GM19238 (cell line): ENCODE data around the gene AGBL4.

ENCODE experiments used
- DNase-seq: peaks from one replicate; pipeline ENCODE4 v3.0.0; 2011; ENCODE audit warnings: low spot score; ENCODE audit not compliant: insufficient read length

AGBL4 gene

GRCh38 chr1:48667782-48668181 lies 1356.0 kb downstream of the AGBL4 start:
- DNase-seq, result no peak

DNA sequence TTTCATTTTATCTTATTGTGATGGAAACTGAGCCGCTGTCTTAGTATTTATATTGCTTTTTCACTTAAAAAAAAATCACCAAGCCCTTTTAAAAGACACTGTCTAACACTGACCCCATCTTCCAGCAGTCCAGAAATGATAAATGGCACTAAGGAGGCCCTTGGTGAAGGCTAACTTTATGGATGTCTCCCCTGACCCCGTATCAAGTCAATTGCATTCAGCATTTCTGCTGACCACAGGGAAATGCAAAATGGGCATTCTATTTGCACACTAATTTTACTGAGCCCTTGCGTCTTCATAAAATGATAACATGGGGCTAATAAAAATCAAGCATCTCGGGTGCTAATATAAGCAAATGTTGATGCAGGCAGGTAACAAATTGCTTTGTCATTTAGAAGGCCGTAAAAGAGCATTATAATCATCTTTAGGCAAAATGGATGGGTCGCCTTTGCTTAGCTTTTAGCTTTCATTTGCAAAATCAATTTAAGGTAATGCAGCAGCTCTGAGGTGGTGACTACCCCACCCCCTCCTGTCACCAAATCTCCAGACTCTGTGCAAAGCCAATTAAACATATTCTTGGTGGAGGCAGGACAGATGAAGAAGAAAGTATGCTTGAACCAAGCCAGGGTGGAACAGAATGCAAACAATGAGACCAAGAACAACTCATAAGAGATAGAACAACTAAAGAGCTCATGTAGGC lies 1357.9 kb downstream of the AGBL4 start:
- DNase-seq, result no peak

GRCh38 chr1:48661726-48662463 lies 1361.9 kb downstream of the AGBL4 start:
- no peak for DNase-seq

DNA sequence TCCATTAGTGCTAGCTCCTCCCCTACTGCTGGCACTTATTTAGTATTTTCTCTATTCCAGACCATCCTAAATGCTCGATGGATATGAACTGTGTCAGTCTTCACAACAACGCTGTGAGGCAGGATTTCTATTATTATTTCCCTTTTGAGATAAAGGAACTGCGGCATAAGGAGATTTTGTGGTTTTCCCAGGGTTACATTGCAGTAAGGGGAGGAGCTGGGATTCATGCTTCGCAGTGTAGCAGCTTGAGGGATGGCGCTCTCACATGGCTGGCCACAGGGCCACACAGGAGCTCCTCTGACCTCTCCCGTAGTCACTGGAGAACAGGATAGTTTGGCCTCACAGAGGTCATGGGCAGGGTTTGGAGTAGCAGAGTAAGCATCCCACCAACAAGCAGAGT lies 1364.0 kb downstream of the AGBL4 start:
- DNase-seq, result no peak

DNA sequence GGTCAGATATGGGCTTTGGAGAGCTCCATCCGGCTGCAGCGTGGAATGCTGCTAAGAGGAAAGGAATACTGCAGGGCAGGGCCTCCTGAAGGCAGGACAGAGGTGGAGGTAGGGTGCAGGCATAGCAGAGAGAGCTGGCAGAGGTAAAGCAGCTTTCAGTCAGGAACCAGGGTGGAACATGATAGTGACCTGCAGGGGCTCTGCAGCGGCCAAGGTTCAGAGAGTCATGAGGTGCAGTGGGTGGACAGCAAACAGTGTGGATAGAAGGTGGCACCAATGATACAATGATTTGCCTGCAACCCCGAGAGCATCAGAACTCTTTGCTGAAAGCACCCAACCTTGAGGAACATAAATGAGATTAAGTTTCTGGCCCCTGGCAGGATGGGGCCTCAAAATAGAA lies 1366.3 kb downstream of the AGBL4 start:
- DNase-seq, result no peak

DNA sequence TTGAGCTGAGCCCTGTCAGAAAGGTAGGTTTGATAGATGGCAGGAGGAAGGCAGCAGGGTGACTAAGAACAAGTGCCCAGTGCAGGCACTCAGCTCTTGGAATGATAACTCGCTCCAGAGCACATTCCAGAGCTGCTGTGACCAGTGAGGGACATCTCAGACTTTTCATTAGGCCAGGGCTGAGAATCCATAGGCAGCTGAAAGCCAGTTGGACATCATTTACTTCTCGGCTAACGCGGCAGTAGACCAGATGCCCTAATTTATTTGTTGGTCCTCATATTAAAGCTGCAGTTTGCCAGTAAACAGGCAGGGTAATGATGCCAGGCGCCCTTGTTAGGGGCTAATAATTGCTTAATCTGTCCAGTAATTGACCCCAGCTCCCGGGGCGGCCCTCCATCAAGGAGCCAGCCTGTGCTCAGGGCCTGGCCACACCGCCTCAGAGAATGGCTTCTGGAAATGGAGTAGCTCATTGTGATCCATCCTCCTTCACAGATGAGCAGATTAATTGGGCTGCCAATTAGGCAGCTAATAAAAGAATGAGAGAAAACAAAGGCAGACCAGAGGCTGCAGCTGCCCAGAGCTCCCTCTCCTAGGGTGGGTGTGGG lies 1369.0 kb downstream of the AGBL4 start:
- no peak for DNase-seq

DNA sequence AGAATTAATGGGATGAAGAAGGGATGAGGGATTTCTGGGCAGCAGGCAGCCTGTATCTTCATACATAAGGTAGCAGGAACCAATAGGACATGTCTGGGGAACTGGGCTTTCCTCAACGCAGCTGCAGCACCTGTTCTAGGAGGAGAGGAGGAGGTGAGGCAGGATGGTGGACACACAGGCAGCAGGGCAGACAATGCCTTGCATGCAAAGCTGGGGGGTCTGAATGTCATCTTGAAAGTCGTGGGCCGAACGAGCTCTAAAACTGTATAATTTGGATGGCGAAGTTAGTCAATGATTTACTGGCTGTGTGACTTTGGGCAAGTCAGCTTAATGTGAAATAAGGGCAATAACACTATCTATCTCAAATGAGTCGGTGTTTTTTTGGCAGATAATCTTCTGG lies 1371.4 kb downstream of the AGBL4 start:
- no peak for DNase-seq

DNA sequence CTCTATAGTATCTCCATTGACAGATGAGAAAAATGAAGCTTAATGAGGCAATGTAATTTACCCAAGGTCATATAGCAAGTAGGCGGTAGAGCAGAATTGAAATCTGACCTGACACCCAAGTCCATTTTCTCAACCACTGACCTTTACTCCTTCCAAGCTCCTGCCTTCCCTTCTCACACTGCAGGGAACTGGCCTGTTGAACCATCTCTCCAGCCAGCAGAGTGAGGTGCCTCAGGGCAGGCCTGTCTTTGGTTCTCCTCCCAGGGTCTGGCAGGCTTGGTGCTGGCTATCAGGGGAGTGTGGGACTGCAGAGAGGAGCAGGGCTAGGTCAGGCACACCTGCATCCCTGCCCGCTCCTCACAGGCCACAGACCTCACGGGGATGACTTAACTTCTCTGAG lies 1373.9 kb downstream of the AGBL4 start:
- no peak for DNase-seq

DNA sequence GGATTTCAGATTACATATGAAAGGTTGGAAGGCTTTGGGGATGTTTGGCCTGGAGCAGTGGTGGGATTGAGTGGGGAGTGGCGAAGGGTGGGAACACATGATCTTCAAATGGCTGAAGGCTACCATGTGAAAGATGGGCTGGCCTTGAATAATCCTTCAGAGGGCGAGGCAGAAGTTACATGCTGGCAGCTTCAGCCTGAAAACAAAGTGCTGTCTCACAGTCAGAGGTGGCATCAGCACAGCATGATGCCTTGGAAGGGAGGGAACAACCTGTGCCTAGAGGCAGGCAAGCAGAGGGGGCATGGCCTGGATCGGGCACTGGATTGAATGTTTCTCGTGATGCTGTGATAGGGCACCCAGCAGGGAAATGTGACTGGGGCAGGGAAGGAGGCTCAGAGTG lies 1377.9 kb downstream of the AGBL4 start:
- no peak for DNase-seq

- no peak for DNase-seq
These were observed 1378.7 kb downstream of the AGBL4 start for GRCh38 chr1:48644905-48645605.

GRCh38 chr1:48644190-48644900 lies 1379.4 kb downstream of the AGBL4 start:
- no peak for DNase-seq

- DNase-seq, result no peak
These were observed 1380.6 kb downstream of the AGBL4 start for GRCh38 chr1:48643193-48643592.

- DNase-seq, result no peak
These were observed 1382.8 kb downstream of the AGBL4 start for GRCh38 chr1:48640836-48641492.

GRCh38 chr1:48629867-48630266 lies 1393.9 kb downstream of the AGBL4 start:
- no peak for DNase-seq

GRCh38 chr1:48627486-48627885 lies 1396.3 kb downstream of the AGBL4 start:
- no peak for DNase-seq

- DNase-seq, result no peak
These were observed 1404.2 kb downstream of the AGBL4 start for GRCh38 chr1:48619539-48619938.

GRCh38 chr1:48617252-48617651 lies 1406.5 kb downstream of the AGBL4 start:
- DNase-seq, result no peak

- DNase-seq, result no peak
These were observed 1407.0 kb downstream of the AGBL4 start for GRCh38 chr1:48616710-48617109.

GRCh38 chr1:48611841-48612240 lies 1411.9 kb downstream of the AGBL4 start:
- DNase-seq, result no peak

GRCh38 chr1:48610628-48611542 lies 1412.9 kb downstream of the AGBL4 start:
- no peak for DNase-seq
